ENCODE results near the gene DMBX1.

Gene DMBX1
- 0 reads per million in 4 experiments for total RNA-seq

DNA sequence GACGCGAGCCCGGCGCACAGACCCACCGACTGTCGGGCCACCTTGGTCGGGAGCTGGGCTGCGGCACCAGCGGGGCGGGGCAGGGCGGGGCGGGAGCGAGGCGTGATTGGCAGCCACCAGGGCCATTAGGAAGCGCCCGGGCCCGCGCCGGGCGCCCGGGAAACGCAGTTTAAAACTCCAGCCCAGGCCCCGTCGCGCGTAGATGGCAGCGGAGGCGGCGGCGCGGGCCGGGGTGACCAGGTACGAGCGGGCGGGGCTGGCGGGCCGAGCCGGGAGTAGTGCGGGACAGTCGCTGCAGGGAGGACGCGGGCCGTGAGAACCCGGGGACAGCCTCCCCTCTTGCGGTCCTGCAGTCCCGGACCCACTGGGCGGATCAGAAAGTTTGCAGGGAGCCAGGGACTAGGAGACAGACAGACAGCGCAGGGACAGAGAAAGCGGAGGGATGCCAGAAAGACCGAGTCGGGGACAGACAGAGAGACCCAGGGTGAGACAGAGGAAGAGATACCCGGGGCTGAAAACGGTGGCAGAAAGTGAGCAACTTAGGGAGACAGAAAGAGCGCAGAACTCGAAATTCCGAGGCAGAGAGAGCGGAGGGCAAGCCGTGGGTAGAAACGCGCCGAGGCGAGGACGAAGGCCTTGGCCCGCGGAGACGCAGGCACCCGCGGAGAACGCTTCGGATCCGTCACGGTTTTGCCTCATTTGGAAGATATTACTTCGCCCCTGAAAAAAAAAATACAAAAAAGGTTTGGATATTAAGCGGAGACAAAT, at the start of gene DMBX1:
Gene DMBX1 (plus strand): TSS at position 199 of the 768 bp plus-strand sequence. CDS start 17,175 bp downstream, outside the sequence.
- no peak for DNase-seq

DNA sequence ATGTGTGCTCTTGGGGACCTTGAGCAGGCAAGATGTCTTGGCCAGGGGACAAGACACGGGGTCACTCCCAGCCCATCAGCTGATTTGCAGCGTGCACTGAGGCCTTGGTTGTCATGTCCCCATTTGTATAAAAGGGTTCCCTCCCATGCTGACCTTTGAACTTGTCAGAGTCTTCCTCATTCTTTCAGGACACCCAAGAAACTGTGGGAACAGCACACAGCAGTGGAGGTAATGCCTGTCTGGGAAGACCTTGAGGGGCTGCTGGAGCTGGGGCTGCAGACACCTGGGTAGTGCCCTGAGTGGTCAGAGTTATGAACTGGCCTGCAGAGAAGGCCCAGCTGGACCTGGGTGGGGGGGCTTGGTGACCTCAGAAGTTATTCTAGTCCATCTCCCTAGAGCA, 49.2 kb upstream of the DMBX1 start:
- no peak for DNase-seq

DNA sequence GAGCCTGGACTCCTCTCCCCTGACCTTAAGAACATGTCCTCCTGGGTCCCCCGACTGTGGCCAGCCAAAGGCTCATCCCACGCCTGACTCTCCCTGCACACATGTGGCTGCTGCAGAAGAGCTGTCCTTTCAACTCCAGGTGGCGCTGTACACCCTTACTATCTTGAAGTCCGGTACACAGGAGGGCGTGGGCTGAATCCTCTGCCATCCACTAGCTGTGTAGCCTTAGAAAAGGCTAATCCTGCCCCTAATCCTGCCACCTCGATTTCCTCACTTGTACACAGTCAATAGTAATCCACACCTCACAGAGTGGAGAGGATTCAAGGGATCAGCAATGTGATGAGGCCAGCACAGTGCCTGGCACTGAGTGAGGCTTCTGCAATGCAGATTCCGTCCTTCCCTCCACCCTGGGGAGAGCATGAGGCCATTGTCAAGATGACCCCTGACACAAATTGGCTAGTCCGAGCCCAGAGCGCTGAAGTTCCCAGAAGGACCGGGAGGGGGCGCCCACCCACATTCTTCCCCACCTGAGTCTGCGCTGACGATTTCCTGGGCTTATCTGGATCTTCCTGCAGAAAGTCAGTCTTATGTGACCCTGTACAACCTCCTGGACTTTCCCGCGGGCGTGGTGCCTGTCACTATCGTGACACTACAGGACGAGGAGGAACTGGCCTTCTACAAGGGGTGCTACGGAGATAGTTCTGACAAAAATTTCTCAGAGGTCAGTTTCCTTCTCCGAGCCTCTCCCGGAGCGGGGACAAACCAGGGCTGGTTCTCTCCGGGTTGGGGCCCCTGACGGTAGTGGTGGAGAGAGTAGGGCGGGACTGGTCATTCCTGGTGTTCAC, 47.1 kb upstream of the DMBX1 start:
- peak; percentile 59 for DNase-seq

DNA sequence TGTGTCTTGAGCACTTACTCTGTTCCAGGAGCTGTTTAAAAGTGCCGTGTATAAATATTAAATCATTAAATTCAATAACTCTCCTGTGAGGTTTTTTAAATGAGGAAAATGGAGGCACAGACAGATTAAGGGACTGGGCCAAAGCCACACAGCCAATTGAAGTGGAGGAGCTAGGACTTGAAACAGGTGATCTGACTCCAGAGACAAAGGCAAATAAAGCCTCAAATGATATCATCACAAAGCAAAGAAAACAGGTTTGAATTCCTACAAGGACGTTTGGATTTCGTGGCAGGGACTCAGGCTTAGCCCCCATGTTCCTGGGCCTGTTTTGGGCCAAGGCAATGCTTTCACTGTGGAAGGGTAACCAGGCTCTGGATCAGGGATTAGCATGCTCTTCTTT, 45.2 kb upstream of the DMBX1 start:
- DNase-seq: no peak

DNA sequence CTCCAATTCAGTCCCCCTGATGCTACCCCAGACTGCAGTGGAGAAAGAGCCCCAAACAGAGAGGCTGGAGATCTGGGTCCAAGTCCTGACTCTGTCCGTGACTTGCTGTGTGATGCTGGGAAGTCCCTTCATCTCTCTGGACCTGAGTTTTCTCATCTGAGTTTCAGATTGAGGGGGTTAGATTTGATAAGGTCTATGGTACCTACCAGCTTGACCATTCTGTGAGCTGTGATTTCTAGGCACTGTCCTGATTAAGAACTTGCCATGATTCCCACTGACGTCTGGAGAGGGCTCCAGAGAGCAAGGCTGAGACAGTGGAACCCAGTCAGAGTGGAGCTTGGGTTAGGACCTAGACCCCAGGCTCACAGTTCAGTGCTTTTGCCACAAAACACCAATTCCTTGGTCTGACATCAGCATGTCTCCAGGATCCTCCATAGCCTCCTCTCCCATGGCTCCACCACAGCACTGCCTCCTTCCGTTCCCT, 43.8 kb upstream of the DMBX1 start:
- no peak for DNase-seq

DNA sequence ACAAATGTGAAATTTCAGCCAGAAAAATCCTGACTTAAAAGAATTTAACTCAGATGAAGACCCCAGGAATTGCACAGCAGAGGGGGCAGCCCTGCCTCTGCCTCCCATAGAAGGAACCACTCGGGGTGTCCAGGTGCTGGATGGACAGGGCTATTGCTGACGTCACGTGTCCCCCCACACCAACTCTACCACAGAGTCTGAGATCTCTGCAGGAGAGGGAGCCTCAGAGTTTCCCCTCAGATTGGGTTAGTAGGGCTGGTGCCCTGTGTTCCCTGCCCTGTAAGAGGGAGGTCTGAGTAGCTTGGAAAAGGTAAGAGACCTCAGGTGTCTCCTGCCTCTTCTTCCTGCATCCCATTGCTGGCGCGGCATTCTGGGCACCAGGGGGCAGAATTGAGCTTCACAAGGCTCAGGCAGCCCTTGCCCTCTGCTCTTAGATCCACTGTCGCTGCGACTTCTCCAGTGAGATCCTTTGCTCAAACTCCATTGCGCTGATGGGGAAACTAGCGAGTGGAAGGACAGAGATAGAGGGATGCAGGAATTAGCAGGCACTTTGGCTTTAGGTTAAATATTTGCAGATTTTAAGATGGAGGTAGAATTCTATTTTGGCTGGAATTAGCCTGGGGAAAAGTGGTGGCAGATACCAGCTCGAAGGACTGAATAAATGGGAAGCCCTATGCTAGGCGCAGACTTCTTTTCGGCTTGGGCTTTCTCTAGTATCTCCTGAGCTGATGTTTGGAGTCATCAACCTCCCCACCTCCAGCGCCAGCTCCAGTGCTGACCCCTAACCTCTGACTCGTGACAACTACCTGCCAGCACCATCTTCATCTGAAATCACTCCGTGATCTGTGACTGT, 42.8 kb upstream of the DMBX1 start:
- peak; percentile 53 for DNase-seq

DNA sequence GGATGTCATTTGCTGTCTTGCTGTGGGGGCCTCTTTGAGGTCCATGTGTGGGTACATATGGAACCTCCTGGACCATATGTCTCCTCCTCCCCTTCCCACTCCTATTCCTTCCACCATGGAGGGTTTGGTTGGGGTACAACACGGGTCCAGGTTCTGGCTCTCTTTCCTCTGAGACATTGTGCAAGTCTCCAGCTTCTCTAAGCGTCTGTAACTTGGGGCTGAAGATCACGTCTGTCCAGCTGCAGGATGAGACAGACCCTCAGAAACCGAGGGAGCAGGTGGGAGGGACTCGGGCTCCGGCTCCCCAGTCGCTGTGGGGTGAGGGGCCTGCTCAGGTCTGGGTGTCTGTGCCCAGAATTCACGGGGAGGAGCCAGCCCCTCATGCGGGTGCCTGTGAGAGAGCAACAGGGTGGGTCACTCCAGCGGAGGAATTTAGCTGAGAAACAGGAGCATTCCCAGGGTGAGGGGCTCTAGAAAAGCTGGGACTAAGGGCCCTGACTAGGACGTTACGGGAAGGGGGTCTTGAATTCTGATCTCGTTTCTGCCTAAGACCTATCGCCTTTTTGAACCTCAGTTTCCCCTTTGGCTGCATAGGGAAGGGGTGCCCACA, 42.0 kb upstream of the DMBX1 start:
- DNase-seq: no peak

DNA sequence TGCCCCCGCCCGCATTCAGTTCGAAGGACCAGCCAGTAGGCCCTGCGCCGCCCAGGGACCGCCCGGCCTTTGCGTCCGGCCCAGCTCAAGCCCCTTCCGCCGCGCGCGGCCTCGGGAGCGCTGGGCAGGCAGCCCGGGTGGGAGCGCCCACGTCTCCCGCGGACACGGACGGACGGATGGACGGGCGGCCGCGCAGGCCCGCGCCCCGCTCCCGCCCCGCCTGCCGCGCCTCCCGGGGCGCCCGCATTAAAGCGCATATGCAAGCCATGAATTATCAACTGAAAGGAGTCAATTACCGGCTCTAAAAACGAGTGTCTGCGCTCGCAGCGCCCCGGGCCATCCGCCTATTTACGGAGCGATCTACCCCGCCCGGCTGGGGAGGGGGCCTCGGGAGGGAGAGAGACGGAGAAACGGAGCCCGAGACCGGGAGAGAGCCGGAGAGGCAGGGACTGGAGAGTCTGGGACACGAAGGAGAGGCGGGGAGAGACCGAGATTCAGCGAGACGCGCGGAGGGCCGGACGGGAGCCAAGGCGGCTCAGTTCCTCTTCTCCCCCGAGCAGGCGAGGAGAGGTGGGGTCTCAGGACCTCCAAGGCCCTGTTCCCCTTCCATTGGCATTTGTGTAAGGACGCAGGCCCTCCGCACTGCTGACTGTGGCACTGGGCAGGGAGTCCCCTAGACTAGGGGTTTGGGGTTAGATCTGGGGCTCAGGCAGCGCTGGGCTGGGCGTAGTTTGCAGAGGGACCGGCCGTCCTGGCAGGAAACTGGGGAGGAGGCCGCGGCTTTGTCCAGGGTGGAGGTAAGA, 41.3 kb upstream of the DMBX1 start:
- no peak for DNase-seq

DNA sequence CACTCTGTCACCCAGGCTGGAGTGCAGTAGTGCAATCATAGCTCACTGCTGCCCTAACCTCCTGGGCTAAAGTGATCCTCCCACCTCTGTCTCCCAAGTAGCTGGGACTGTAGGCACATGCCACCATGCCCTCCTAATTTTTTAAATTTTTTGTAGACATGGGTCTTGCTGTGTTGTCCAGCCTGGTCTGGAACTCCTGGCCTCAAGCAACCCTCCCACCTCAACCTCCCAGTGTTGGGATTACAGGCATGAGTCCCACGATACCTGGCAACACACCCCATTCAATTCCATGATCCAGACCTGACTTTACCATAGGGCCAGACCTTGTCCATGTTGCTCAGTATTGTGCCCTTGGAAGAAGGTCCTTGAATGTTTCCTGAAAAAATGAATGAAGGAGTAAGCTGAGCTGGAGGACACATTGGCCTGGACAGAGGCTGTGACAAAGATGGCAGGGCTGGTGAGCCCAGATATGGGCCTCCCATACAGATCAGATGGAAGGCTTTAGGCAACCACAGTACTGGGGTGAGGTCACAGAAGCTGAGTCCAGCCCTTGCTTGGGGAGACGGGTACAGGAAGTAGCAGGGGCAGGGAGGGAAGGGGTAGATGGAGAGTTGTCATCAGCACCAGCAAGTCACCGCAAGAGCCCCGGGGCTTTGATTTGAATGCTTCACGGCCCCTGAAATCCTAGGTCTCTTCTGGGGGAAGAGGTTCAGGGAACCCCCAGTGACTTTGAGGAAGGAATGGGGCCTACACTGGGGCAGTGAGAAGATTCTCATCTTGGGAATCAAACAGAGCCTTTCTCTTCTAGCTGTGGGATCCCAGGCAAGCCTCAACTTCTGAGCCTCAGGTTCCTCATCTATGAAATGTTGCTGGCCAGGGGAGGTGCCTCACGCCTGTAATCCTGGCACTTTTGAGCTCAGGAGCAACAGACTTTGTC, 40.1 kb upstream of the DMBX1 start:
- DNase-seq: no peak

DNA sequence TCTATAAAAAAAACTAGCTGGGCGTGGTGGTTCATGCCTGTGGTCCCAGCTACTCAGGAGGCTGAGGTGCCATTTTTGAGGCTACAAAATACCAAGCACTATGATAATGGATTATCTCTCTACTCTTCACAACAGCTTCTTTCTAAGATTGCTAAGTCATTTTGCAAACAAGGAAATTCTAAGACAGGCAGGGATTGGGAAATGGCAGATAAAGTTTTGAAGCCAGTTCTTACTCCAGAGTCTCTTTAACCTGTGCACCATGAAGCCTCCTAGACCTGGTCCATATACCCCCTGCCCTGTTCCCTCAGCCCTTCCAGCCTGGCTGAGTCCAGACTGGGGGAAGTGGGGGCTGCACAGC, 39.5 kb upstream of the DMBX1 start:
- no peak for DNase-seq

DNA sequence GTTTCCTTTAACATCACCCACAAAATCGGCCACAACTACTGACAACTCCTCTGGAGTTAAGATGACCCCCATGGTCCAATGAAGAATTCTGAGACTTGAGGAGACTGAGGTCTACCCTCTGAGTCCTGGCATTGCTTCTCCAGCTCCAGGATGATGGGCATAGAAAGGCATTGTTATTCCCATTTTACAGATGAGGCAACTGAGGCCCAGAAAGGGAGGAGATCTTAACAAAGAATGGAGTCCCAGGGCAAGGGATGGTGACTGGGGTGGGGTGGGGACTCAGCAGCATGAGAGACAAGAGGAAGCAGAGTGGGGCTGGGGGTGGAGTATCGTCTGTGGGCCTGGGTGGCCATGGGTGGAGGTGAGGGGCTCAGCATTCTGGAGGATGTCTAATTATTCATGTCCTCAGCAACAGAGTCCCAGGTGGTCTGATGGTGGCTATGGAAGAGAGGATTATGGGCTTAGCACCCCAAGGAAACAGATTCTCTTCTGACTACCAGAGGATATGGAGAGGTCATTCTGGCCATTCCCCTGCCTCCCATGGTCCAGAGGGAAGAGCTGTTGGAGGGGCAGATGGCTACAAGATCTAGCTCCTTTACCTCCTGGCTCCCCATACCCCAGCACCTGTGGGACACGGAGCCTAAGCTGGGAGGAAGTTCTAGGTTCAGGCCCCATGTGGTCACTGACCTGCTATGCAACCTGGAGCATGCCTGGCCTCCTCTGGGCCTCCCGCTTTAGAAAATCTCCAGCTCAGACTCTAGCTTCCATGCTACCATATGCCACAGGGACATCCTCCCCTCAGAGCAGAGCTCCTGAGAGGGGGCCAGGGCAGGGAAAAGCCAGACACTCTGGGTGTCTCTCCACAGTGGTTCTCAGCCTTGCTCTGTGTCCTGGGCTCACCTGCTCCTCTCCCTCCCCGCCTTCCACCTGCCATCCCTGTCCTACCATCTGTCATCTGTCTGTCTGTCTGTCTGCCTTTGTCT, 37.4 kb upstream of the DMBX1 start:
- no peak for DNase-seq

DNA sequence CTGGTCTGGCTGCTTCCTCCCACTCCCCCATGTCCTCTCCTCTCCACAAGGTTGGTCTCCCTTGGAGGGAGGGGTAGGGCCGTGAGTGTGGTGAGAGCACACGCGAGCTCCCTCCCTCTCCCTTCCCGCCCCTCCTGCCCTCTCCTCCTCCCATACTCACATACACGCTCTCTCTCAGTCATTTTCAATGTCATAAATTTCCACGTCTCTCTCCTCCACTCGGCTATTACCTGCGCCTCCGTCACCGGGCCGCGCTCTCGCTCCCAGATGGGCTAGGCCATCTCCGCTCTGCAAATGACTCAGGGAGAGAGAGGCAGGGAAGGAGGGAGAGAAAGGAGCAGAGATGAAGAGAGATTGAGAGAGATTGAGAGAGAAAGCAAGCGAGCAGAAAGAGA, 36.7 kb upstream of the DMBX1 start:
- no peak for DNase-seq

DNA sequence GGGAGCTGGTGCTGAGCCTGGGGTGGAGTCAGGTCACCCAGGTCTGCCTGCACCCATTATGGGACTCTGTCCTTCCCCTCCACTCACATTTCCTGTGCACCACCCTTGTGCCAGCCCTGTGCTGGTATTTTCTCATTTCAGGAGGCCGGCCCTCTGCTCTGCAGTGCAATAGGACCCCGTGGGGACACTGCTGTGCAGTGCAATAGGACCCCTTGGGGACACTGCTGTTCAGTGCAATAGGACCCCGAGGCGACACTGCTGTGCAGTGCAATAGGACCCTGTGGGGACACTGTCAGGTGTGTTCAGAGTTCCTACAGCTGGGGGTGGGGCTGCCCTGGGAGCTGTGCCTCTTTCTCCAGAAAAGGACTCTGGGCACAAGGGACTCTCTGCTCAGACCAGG, 36.2 kb upstream of the DMBX1 start:
- no peak for DNase-seq

DNA sequence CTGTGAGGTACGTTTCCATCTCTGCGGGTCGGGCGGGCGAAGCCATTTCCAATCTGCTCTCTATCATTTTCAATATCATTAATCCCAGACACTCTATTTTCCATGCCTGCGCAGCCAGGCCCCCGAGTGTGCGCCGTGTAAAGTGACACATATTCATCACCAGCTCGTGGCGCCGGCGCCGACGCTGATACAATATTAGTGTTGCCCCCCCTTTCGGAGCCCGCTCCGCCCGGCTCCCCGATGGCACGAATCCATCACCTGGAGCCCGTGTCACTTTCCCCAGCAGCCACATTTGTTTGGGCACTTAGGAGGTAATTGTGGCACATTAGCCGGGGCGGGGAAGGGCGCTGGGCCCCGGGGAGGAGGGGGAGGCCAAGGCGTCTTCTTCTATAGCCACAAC, 33.7 kb upstream of the DMBX1 start:
- no peak for DNase-seq

DNA sequence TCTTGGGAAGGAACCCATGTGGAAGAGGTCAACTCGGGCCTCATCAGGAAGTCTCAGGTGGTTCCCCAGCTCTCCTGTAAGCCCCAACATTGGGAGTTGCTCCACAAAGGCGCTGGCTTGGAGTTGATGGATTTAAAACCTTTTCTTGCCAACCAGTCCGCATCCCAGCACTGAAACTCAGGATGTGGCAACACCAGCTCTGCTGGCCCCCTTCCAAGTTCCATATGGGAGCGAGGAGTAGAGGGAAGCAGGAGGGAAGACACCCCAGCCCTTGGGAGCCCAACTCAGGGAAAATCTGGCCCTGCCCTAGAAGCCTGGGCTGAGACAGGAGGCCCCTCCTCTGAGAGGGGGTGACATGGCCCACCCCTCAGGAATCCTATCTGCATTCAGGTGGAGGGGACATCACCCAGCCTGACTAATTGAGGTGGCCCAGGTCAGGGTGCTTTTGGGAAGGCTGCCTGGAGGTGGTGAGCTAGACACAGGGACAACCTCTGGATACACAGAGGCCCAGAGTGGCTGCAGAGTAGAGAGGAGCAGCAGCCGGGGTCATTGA, 33.1 kb upstream of the DMBX1 start:
- DNase-seq: no peak

DNA sequence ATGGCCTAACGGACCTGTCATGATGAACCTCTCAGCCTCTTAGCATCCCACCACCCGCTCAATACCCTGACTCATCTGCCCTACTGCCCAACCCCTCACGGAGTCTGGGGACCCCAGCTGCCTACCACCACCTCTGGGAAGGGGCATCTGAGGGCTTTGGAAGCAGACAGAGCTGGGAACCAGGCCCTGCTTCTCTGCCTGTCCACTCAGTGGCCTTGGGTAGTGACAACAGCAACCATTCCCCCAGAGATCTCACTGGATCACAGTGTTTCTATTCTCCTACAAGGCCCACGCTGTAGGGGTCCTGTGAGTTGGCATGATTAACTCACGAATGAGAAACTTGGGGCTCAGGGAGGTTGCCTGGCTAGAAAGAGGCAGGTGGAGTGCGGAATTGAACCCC, 32.5 kb upstream of the DMBX1 start:
- no peak for DNase-seq

DNA sequence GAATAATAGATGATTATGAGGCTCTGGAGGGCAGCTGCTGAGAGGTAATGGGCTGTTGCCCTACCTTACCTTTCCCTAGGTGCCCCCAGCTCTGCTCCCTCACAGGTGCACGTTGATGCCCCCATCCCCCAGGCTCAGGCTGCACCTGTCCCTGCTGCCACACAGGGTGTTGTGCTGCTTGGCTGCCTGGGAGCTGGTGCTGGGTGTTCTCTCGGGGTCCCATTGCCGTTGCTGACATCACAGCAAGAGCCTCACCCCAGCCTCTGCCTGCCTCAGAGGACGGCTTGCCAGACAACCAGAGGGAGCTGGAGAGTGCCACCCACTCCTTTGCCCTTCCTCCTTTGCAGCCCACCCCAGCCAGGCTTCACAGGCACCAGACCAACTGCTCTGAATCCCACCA, 31.4 kb upstream of the DMBX1 start:
- no peak for DNase-seq

DNA sequence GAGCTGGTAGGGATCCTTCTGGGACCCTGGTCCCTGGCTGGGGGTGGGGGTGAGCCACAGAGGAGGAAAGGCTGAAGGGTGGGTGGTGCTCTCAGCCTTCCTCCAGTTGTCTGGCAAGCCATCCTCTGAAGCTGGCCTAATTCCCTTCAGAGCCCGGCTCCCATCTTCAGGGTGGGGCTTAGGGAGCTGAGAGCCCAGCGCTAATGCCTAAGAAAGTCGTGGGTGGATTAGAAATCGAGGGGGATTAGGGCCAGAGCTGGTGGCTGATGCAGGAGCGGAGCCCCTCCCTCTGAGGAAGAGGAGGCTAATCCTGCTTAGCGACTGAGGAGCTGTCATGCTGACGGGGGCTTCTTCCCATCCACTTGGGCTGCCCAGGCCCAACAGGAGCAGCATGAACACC, 30.8 kb upstream of the DMBX1 start:
- no peak for DNase-seq

DNA sequence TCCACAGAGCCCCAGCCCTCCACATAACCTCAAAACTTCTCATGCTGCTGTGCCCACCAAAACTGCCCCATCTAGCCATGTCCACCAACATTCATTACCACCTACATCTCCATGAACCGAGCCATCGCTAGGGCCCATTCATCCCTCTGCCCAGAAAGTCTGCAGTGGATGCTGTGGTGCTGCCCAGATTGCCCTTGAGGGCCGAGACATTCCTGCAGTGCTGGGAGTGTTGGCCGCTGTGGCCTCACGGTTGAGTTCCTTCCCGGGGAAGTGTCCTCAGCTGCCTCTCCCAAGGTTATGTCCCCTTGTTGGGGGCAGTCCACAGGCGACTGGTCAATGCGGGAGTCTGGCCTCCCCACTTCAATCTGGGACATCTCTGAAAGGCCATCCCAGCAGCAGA, 30.3 kb upstream of the DMBX1 start:
- no peak for DNase-seq

Measured in effector CD8-positive, alpha-beta T cell (primary cell).